HEK293 (cell line): ENCODE measurements around the gene TNFRSF8.

Experiments used
- ZNF140 ChIP-seq: fragments of 450-650 bp; formaldehyde crosslinking; IDR thresholded peaks from 2 replicates; pipeline ENCODE4 v1.5.1; 2016; ENCODE audit warnings: missing biosample characterization, missing genetic modification characterization
- ZNF248 ChIP-seq: fragments of 450-650 bp; formaldehyde crosslinking; IDR thresholded peaks from 2 replicates; pipeline ENCODE4 v1.5.1; 2017; ENCODE audit warnings: missing biosample characterization, missing genetic modification characterization
- ZNF324 ChIP-seq: fragments of 450-650 bp; formaldehyde crosslinking; IDR thresholded peaks from 2 replicates; pipeline ENCODE4 v1.5.1; 2016; ENCODE audit warnings: missing biosample characterization, missing genetic modification characterization
- ZSCAN4 ChIP-seq: fragments of 450-650 bp; formaldehyde crosslinking; IDR thresholded peaks from 2 replicates; pipeline ENCODE4 v1.5.1; 2017; ENCODE audit warnings: missing biosample characterization, missing genetic modification characterization

GRCh38 chr1:12063141-12064072, at the start of gene TNFRSF8:
- no peak for TF ChIP-seq ZNF140 (tag by site-specific recombination)
- no peak for TF ChIP-seq ZNF248 (tag by site-specific recombination)
- no peak for TF ChIP-seq ZNF324 (tag by site-specific recombination)
- no peak for TF ChIP-seq ZSCAN4 (tag by site-specific recombination)
